OCI-LY3 (cell line): ENCODE measurements around the gene TMEM74B.

Source experiments
- H2AFZ ChIP-seq: fragments of 200-600, 300-600 bp; shearing (Covaris generic); 2 replicates; pipeline ENCODE4 v1.6.0; 2014; ENCODE audit warnings: antibody characterized with exemption, low read depth, low read length
- H3K27ac ChIP-seq: fragments of 200-600, 300-600 bp; sonication (generic); 2 replicates; pipeline ENCODE4 v1.5.1; 2014; ENCODE audit warnings: mild to moderate bottlenecking, low read length, moderate library complexity, mixed read lengths
- H3K27me3 ChIP-seq: fragments of 200-600, 300-600 bp; sonication (generic); 2 replicates; pipeline ENCODE4 v1.6.1; 2014; ENCODE audit warnings: low read depth, low read length, mixed read lengths
- H3K36me3 ChIP-seq: fragments of 200-600, 300-600 bp; sonication (generic); replicated peaks from 2 replicates; pipeline ENCODE3; 2014; ENCODE audit warnings: low read depth, low read length, mixed read lengths
- H3K4me1 ChIP-seq: fragments of 300-600, 200-600 bp; sonication (generic); 2 replicates; pipeline ENCODE4 v1.6.1; 2014; ENCODE audit warnings: low read length, mixed read lengths
- H3K4me2 ChIP-seq: fragments of 200-600, 300-600 bp; sonication (generic); 2 replicates; pipeline ENCODE4 v1.6.1; 2014; ENCODE audit warnings: low read length, mixed read lengths
- H3K4me3 ChIP-seq: fragments of 300-600, 200-600 bp; sonication (generic); 2 replicates; pipeline ENCODE4 v1.5.1; 2014; ENCODE audit warnings: antibody characterized with exemption, mild to moderate bottlenecking, low read length, moderate library complexity
- H3K79me2 ChIP-seq: fragments of 300-600, 200-600 bp; shearing (Covaris generic); 2 replicates; pipeline ENCODE4 v1.6.1; 2014; ENCODE audit warnings: mild to moderate bottlenecking, low read length, mixed read lengths
- H3K9ac ChIP-seq: fragments of 300-600, 200-600 bp; shearing (Covaris generic); 2 replicates; pipeline ENCODE4 v1.6.0; 2014; ENCODE audit warnings: mild to moderate bottlenecking, low read length, moderate library complexity
- H3K9me3 ChIP-seq: fragments of 200-600, 300-600 bp; shearing (Covaris generic); 2 replicates; pipeline ENCODE4 v1.6.1; 2014; ENCODE audit warnings: low read length, mixed read lengths; ENCODE audit not compliant: insufficient read depth
- H4K20me1 ChIP-seq: fragments of 200-600, 300-600 bp; sonication (generic); 2 replicates; pipeline ENCODE4 v1.6.1; 2016; ENCODE audit warnings: low read length, mixed read lengths; ENCODE audit not compliant: insufficient read depth
- CTCF ChIP-seq: fragments of 200-600, 300-600 bp; sonication (generic); IDR thresholded peaks from 2 replicates; pipeline ENCODE4 v1.5.1; 2014; ENCODE audit warnings: antibody characterized with exemption, low read length, low read depth
- EZH2phosphoT487 ChIP-seq: fragments of 200-600 bp; shearing (Covaris generic); IDR thresholded peaks from 2 replicates; pipeline ENCODE4 v1.6.1; 2018; ENCODE audit warnings: antibody characterized with exemption, mixed run types, low read depth

The TMEM74B gene

GRCh38 chr20:1186367-1186991, 1.7 kb upstream of the TMEM74B start:
- TF ChIP-seq CTCF = no peak
- Histone ChIP-seq H3K27me3 (no peaks in the 10 kb centered on the region), H3K27ac (no peak overlapping the region), H4K20me1 (no peaks in the 10 kb centered on the region), H3K9me3 (no peaks in the 10 kb centered on the region), H3K36me3 (no peaks in the 10 kb centered on the region), H3K4me1 (no peaks in the 10 kb centered on the region), H3K79me2 (no peaks in the 10 kb centered on the region), H3K4me3 (no peak overlapping the region), H2AFZ (no peak overlapping the region), H3K9ac (no peak overlapping the region), H3K4me2 (no peak overlapping the region)

DNA sequence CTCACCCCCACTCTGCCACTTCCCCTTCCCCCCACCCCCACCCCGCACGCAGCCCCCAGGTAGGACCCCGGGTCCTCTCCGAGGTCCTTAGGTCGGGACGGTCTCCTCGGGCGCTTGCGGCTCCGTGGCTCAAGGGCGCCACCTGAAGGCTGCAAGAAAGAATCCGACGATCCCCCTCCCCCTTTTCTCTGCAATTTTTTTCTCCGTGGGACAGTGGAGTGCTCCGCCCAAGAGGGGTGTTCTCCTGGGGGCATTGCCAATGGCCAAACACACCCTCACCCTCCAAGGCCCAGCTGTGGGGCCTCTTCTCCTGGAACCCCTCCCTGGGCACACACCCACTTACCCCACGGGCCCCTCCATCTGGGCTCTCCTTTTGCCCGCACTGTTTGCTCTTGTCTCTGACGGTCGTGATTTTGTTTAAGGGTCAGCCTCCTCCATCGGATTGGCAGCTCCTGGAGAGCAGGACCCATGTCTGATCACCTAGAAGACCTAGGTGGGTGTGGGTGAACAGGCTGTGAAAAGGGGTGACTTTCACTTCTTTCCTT, 1.1 kb upstream of the TMEM74B start:
- H3K9me3 ChIP-seq = no peaks in the 10 kb centered on the region
- no peaks in the 10 kb centered on the region for H3K4me1 ChIP-seq
- H2AFZ ChIP-seq = no peak overlapping the region
- no peak overlapping the region for H3K4me3 ChIP-seq
- no peaks in the 10 kb centered on the region for H3K27me3 ChIP-seq
- 0 out of 2 replicates have a peak overlapping the region, but pooled peaks have one; percentile 7 for H3K4me2 ChIP-seq
- no peaks in the 10 kb centered on the region for H3K79me2 ChIP-seq
- TF ChIP-seq EZH2phosphoT487 (no peak), CTCF (peak; percentile 47)
- no peaks in the 10 kb centered on the region for H3K36me3 ChIP-seq
- H3K27ac ChIP-seq = no peak overlapping the region
- H4K20me1 ChIP-seq = no peaks in the 10 kb centered on the region
- no peak overlapping the region for H3K9ac ChIP-seq

DNA sequence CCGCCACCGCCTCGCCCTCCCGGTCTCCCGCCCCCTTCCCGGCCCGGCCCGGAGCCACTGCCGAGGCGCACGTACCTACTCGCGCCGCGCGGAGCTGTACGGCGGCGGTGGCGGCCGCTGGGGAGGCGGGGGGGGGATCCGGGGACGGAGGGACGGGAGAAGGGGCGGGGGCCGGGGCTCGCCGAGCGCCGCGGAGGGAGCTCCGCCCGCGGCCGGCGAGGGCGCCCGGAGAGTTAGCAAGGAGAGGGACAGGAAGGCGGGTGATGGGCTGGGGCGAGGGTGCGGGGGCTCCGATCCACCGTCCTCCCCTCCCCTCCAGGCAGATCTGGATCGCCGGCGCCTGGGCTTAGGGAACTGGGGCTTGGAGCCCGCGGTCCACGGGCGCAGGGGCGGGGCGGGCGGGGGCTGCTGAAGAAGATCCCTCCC, 548 bp upstream of the TMEM74B start:
- no peak for TF ChIP-seq CTCF
- TF ChIP-seq EZH2phosphoT487 = no peak
- Histone ChIP-seq H4K20me1 (no peaks in the 10 kb centered on the region), H3K27ac (no peak overlapping the region), H3K4me3 (no peak overlapping the region), H3K4me1 (no peaks in the 10 kb centered on the region), H2AFZ (no peak overlapping the region), H3K4me2 (no peak overlapping the region), H3K36me3 (no peaks in the 10 kb centered on the region), H3K9ac (no peak overlapping the region), H3K79me2 (no peaks in the 10 kb centered on the region), H3K27me3 (no peaks in the 10 kb centered on the region), H3K9me3 (no peaks in the 10 kb centered on the region)

GRCh38 chr20:1184260-1184637, 532 bp downstream of the TMEM74B start:
- Histone ChIP-seq H4K20me1 (no peaks in the 10 kb centered on the region), H3K9ac (no peak overlapping the region), H3K27ac (no peak overlapping the region), H3K9me3 (no peaks in the 10 kb centered on the region), H3K36me3 (no peaks in the 10 kb centered on the region), H2AFZ (no peak overlapping the region), H3K27me3 (no peaks in the 10 kb centered on the region), H3K4me3 (no peak overlapping the region), H3K4me1 (no peaks in the 10 kb centered on the region), H3K79me2 (no peaks in the 10 kb centered on the region), H3K4me2 (no peak overlapping the region)
- TF ChIP-seq EZH2phosphoT487 = no peak
- no peak for TF ChIP-seq CTCF
